Left lung (tissue), 10 donors: Measurements from ENCODE around the gene ASXL1. TPM values are rescaled to one million over a fixed set of nuclear protein-coding genes. Genes with fewer than 3 reads are reported as not detected.
"Not testable (repeated sequence)": the region's sequence is repeated elsewhere in the genome, so short reads cannot be mapped to it uniquely, and the experiment has no call there.

ENCODE experiments used
- ATAC-seq: fragments of 200-7000 bp; cut with Tn5 transposase; one replicate; pipeline ENCODE4 v1.9.1; 2020; ENCODE audit warnings: moderate library complexity
- DNase-seq, 4 donors: peaks; one replicate each; pipeline ENCODE4 v3.0.0-alpha.2; 2013 to 2020
- H3K27ac ChIP-seq, 2 donors: fragments of 200-600 bp; sonication (generic) in 1 of 2; one replicate each; pipeline versions ENCODE4 v1.5.0 to v1.8.0; 2020 to 2021
- H3K27me3 ChIP-seq, 2 donors: fragments of 200-600 bp; sonication (generic) in 1 of 2; one replicate each; pipeline versions ENCODE4 v1.5.0 to v1.8.0; 2020 to 2021
- H3K36me3 ChIP-seq, 2 donors: fragments of 200-600 bp; sonication (generic) in 1 of 2; one replicate each; pipeline versions ENCODE4 v1.5.0 to v1.8.0; 2020 to 2021
- H3K4me1 ChIP-seq, 2 donors: fragments of 200-600 bp; one replicate each; pipeline ENCODE4 v1.8.0; 2021
- H3K4me3 ChIP-seq, 2 donors: fragments of 200-600 bp; sonication (generic) in 1 of 2; one replicate each; pipeline versions ENCODE4 v1.5.0 to v1.8.0; 2020 to 2021; ENCODE audit warnings: mild to moderate bottlenecking in 1 of 2
- H3K9me3 ChIP-seq, 2 donors: fragments of 200-600 bp; sonication (generic) in 1 of 2; one replicate each; pipeline versions ENCODE4 v1.5.0 to v1.8.0; 2020 to 2021
- CTCF ChIP-seq, 2 donors: fragments of 200-600 bp; sonication (generic) in 1 of 2; IDR thresholded peaks; one replicate each; pipeline versions ENCODE4 v1.5.0 to v1.8.0; 2021; ENCODE audit warnings: antibody characterized with exemption in 2 of 2
- intact Hi-C, 2 donors: fragments of 100-400 bp; cut with DNase I; formaldehyde crosslinking; loops; one replicate each; pipeline versions ENCODE4 v1.11.2 to v1.14.2; 2022
- polyA plus RNA-seq, 6 donors: library from polyadenylated mRNA; unstranded; fragments of 120-200 nt; gene quantifications; one replicate each; pipeline ENCODE4 v1.2.1, GENCODE V29; 2013; ENCODE audit not compliant: insufficient read length in 6 of 6
- total RNA-seq, 2 donors: library from RNA; stranded (reverse); fragmentation: NEBNext Ultra II Directional; extraction: Animal tissue kit (Norgen Biotek cat#: 25700); gene quantifications; one replicate each; pipeline ENCODE4 v1.2.1, GENCODE V29; 2021
- donor health status: DM: no; HTN: yes; CAD: no.
- donor health status: DM: no; HTN: no; CAD: no.

The ASXL1 gene
- total and polyA plus RNA-seq, 8 donors: 51.1 to 90.0 (median 81.1) TPM

- DNase-seq (no peak), ATAC-seq (peak; percentile 35)
- intact Hi-C loops: no loop called here
- Histone ChIP-seq H3K36me3 (peaks cover 0 to 41% of the 10 kb centered on the region in 2 donors), H3K4me3 (no peak overlapping the region), H3K27me3 (no peaks in the 10 kb centered on the region), H3K4me1 (peaks cover 0 to 52% of the 10 kb centered on the region in 2 donors), H3K27ac (no peak overlapping the region), H3K9me3 (no peaks in the 10 kb centered on the region)
- no peak for TF ChIP-seq CTCF (IDR thresholded peaks at IDR 0.05)
Observed at GRCh38 chr20:32368925-32369324, 10.8 kb downstream of the ASXL1 start.

- H3K9me3 ChIP-seq: no peaks in the 10 kb centered on the region
- intact Hi-C loops: no loop called here
- no peak for TF ChIP-seq CTCF (IDR thresholded peaks at IDR 0.05)
- no peak overlapping the region for H3K4me3 ChIP-seq
- H3K36me3 ChIP-seq: peaks cover 0 to 58% of the 10 kb centered on the region in 2 donors
- H3K27ac ChIP-seq: no peak overlapping the region
- no peaks in the 10 kb centered on the region for H3K27me3 ChIP-seq
- ATAC-seq: no peak
- DNase-seq: no peak
- peaks cover 0 to 34% of the 10 kb centered on the region in 2 donors for H3K4me1 ChIP-seq
Observed at GRCh38 chr20:32370897-32371296, 12.8 kb downstream of the ASXL1 start.

- no peak for TF ChIP-seq CTCF (IDR thresholded peaks at IDR 0.05)
- H3K4me1 ChIP-seq: peaks cover 0 to 5% of the 10 kb centered on the region in 2 donors
- no peak overlapping the region for H3K27ac ChIP-seq
- no peak for ATAC-seq
- no peak overlapping the region for H3K4me3 ChIP-seq
- no peaks in the 10 kb centered on the region for H3K27me3 ChIP-seq
- peaks cover 0 to 32% of the 10 kb centered on the region in 2 donors for H3K36me3 ChIP-seq
- no peaks in the 10 kb centered on the region for H3K9me3 ChIP-seq
- intact Hi-C loops: no loop called here
- DNase-seq: no peak
Observed at GRCh38 chr20:32378461-32378860, 20.3 kb downstream of the ASXL1 start.

- intact Hi-C loops, DNase-seq, H3K9me3 ChIP-seq, H3K4me3 ChIP-seq, H3K27ac ChIP-seq, H3K4me1 ChIP-seq, H3K27me3 ChIP-seq, ATAC-seq: not testable (repeated sequence)
- H3K36me3 ChIP-seq: peaks cover 0 to 21% of the 10 kb centered on the region in 2 donors
Observed at GRCh38 chr20:32380037-32380436, 21.9 kb downstream of the ASXL1 start.

GRCh38 chr20:32380745-32381144, 22.6 kb downstream of the ASXL1 start:
- Histone ChIP-seq H3K4me3 (no peak overlapping the region), H3K27me3 (no peaks in the 10 kb centered on the region), H3K36me3 (peaks cover 0 to 14% of the 10 kb centered on the region in 2 donors), H3K9me3 (no peaks in the 10 kb centered on the region), H3K4me1 (peaks cover 0 to 16% of the 10 kb centered on the region in 2 donors), H3K27ac (no peak overlapping the region)
- intact Hi-C loops: no loop called here
- no peak for TF ChIP-seq CTCF (IDR thresholded peaks at IDR 0.05)
- DNase-seq (no peak), ATAC-seq (no peak)
